OCI-LY3 (cell line): Measurements from ENCODE around the gene MFNG.

Experiments
- EZH2phosphoT487 ChIP-seq: fragments of 200-600 bp; shearing (Covaris generic); IDR thresholded peaks from 2 replicates; pipeline ENCODE4 v1.6.1; 2018; ENCODE audit warnings: antibody characterized with exemption, mixed run types, low read depth
- TF ChIP-seq, protein P1 (sequence below): fragments of 200-600, 300-600 bp; sonication (generic); IDR thresholded peaks from 2 replicates; pipeline ENCODE4 v1.5.1; 2014; ENCODE audit warnings: antibody characterized with exemption, low read length, low read depth

DNA sequence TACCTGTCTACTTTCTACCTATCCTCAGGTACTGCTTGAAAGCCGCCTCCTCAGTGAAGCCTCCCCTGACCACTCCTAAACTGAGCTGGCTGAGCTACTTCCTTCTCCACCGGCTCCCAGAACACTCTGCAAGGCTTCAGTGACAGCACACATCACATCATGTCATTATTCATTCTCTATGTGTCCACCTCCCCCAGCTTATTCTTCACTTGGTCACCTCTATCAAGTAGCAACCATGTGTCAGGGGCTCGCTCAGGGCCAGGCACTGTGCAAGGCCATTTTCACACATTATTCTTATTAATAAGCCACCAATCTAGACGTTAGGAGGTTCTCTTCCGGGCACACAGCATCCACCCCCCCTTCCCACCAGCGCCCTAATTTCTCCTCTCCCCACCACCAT is 55.2 kb downstream of the MFNG start:
- TF ChIP-seq, protein P1, sequence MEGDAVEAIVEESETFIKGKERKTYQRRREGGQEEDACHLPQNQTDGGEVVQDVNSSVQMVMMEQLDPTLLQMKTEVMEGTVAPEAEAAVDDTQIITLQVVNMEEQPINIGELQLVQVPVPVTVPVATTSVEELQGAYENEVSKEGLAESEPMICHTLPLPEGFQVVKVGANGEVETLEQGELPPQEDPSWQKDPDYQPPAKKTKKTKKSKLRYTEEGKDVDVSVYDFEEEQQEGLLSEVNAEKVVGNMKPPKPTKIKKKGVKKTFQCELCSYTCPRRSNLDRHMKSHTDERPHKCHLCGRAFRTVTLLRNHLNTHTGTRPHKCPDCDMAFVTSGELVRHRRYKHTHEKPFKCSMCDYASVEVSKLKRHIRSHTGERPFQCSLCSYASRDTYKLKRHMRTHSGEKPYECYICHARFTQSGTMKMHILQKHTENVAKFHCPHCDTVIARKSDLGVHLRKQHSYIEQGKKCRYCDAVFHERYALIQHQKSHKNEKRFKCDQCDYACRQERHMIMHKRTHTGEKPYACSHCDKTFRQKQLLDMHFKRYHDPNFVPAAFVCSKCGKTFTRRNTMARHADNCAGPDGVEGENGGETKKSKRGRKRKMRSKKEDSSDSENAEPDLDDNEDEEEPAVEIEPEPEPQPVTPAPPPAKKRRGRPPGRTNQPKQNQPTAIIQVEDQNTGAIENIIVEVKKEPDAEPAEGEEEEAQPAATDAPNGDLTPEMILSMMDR, result no peak
- no peak for TF ChIP-seq EZH2phosphoT487
